Hepatocyte (in vitro differentiated cells): ENCODE results near the gene IRF6. TPM values are rescaled to one million over a fixed set of nuclear protein-coding genes. Genes with fewer than 3 reads are reported as not detected.
A peak's percentile ranks its signal among the peaks of the same experiment; 100 is the strongest.

Experiments
- DNase-seq: peaks from one replicate; pipeline ENCODE4 v3.0.0-alpha.2; 2016; ENCODE audit warnings: low spot score
- H2AFZ ChIP-seq: fragments of 200-600 bp; sonication (generic); 2 replicates; pipeline ENCODE4 v1.6.0; 2016; ENCODE audit warnings: antibody characterized with exemption, mild to moderate bottlenecking
- H3K27ac ChIP-seq: fragments of 200-600 bp; sonication (generic); 2 replicates; pipeline ENCODE4 v1.5.1; 2016; ENCODE audit warnings: mild to moderate bottlenecking
- H3K27me3 ChIP-seq: fragments of 200-600 bp; sonication (generic); 2 replicates; pipeline ENCODE4 v1.6.1; 2016
- H3K36me3 ChIP-seq: fragments of 200-600 bp; sonication (generic); replicated peaks from 2 replicates; pipeline ENCODE4 v1.5.1; 2016; ENCODE audit warnings: low read depth; ENCODE audit not compliant: insufficient read depth
- H3K4me1 ChIP-seq: fragments of 200-600 bp; sonication (generic); 2 replicates; pipeline ENCODE4 v1.5.1; 2016; ENCODE audit warnings: mild to moderate bottlenecking, moderate library complexity; ENCODE audit not compliant: insufficient read depth
- H3K4me2 ChIP-seq: fragments of 200-600 bp; sonication (generic); 2 replicates; pipeline ENCODE4 v1.6.0; 2016
- H3K4me3 ChIP-seq: fragments of 200-600 bp; sonication (generic); 2 replicates; pipeline ENCODE4 v1.5.1; 2016; ENCODE audit warnings: mild to moderate bottlenecking
- H3K79me2 ChIP-seq: fragments of 200-600 bp; sonication (generic); 2 replicates; pipeline ENCODE4 v1.6.0; 2017; ENCODE audit warnings: mild to moderate bottlenecking
- H3K9me2 ChIP-seq: fragments of 200-600 bp; sonication (generic); replicated peaks from 2 replicates; pipeline ENCODE4 v1.6.0; 2017; ENCODE audit warnings: mild to moderate bottlenecking; ENCODE audit not compliant: insufficient read depth
- H3K9me3 ChIP-seq: fragments of 200-600 bp; sonication (generic); 2 replicates; pipeline ENCODE4 v1.5.1; 2016; ENCODE audit warnings: low read depth, mild to moderate bottlenecking
- H4K20me1 ChIP-seq: fragments of 200-600 bp; sonication (generic); 2 replicates; pipeline ENCODE4 v1.6.0; 2016; ENCODE audit warnings: mild to moderate bottlenecking; ENCODE audit not compliant: insufficient read depth, poor library complexity, severe bottlenecking
- EZH2 ChIP-seq: fragments of 200-600 bp; sonication (generic); IDR thresholded peaks from 2 replicates; pipeline ENCODE4 v1.6.1; 2016; ENCODE audit warnings: antibody characterized with exemption, mild to moderate bottlenecking, borderline replicate concordance
- EZH2phosphoT487 ChIP-seq: fragments of 200-600 bp; sonication (generic); IDR thresholded peaks from one replicate; pipeline ENCODE4 v1.6.1; 2018; ENCODE audit warnings: antibody characterized with exemption, mild to moderate bottlenecking, low read depth, moderate library complexity; ENCODE audit not compliant: unreplicated experiment, severe bottlenecking
- WGBS: methylation state at CpG from one replicate; pipeline ENCODE4 v1.1.6; 2016; ENCODE audit warnings: low lambda C conversion rate; ENCODE audit errors: missing lambda C conversion rate; 5-methylcytosine and 5-hydroxymethylcytosine counted together
- polyA plus RNA-seq: library from polyadenylated mRNA; unstranded; fragments of >200 nt; fragmentation: Nextera tagmentation; extraction: Ambion mirVana; gene quantifications from 2 replicates; pipeline ENCODE4 v1.2.1, GENCODE V29; 2016
- total RNA-seq: library from RNA; depleted of rRNA; stranded (reverse); fragments of >200 nt; gene quantifications from 2 replicates; pipeline ENCODE4 v1.2.3, GENCODE V29; 2014
- TF ChIP-seq, protein P1 (sequence below): fragments of 200-600 bp; sonication (generic); IDR thresholded peaks from 2 replicates; pipeline ENCODE4 v1.5.1; 2016; ENCODE audit warnings: antibody characterized with exemption, mild to moderate bottlenecking; ENCODE audit not compliant: poor library complexity

The IRF6 gene
- total and polyA plus RNA-seq, 2 experiments from 2014 or later = 31.0 to 35.3 TPM

DNA sequence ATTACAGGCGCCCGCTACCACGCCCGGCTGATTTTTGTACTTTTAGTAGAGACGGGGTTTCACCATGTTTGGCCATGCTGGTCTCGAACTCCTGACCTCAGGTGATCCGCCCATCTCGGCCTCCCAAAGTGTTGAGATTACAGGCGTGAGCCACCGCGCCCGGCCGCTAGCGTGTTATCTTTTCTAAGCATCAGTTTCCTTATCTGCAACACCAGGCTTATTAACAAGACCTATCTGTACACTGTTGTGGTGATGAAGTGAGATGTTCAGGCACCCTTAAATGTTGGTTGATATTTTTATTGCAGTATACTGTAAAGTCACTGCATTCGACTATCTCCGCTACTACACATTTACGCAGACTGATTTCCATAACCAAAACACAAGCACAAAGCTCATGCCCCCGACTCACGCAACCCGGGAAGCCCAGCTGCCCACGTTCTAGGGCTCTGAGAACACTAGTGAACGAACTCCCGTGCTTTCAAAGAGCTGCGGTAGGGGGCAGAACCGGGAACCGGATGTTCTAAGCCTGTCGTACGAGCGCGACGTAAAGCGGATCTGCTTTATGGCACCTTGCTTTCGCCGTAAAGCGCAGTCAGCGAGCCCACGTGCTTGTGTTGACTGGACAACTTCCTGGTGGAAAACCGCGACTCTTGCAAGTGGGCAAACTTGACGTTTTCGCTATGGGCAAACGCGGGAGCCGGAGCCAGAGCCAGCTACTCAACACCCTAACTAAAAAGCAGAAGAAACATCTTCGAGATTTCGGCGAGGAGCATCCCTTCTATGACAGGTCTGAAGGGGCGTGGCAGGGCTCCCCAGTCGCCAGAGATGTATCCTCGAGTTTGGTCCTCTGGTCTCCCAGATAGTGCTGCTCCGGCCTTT, 21.7 kb upstream of the IRF6 start, which contains the start of gene UTP25:
TSS of gene UTP25 (plus strand) at position 589 of the 879 bp plus-strand sequence. CDS start at position 681, 92 bp downstream.
- no peaks in the 10 kb centered on the region for H4K20me1 ChIP-seq
- H3K79me2 ChIP-seq = peaks cover 12% of the 10 kb centered on the region
- H3K4me3 ChIP-seq = peak within 1 kb of the TSS; percentile 50
- no peak for TF ChIP-seq EZH2
- TF ChIP-seq, protein P1, sequence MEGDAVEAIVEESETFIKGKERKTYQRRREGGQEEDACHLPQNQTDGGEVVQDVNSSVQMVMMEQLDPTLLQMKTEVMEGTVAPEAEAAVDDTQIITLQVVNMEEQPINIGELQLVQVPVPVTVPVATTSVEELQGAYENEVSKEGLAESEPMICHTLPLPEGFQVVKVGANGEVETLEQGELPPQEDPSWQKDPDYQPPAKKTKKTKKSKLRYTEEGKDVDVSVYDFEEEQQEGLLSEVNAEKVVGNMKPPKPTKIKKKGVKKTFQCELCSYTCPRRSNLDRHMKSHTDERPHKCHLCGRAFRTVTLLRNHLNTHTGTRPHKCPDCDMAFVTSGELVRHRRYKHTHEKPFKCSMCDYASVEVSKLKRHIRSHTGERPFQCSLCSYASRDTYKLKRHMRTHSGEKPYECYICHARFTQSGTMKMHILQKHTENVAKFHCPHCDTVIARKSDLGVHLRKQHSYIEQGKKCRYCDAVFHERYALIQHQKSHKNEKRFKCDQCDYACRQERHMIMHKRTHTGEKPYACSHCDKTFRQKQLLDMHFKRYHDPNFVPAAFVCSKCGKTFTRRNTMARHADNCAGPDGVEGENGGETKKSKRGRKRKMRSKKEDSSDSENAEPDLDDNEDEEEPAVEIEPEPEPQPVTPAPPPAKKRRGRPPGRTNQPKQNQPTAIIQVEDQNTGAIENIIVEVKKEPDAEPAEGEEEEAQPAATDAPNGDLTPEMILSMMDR = peak; percentile 73
- no peaks in the 10 kb centered on the region for H3K9me3 ChIP-seq
- peak within 1 kb of the TSS; percentile 81 for H3K4me2 ChIP-seq
- H3K4me1 ChIP-seq = no peaks in the 10 kb centered on the region
- peak within 1 kb of the TSS; percentile 80 for H3K27ac ChIP-seq
- no peaks in the 10 kb centered on the region for H3K9me2 ChIP-seq
- peak; percentile 96 for DNase-seq
- no peaks in the 10 kb centered on the region for H3K27me3 ChIP-seq
- H2AFZ ChIP-seq = peak within 1 kb of the TSS; percentile 91
- 25% methylated on average over 50 of the region's 51 CpGs for WGBS
- no peaks in the 10 kb centered on the region for H3K36me3 ChIP-seq

DNA sequence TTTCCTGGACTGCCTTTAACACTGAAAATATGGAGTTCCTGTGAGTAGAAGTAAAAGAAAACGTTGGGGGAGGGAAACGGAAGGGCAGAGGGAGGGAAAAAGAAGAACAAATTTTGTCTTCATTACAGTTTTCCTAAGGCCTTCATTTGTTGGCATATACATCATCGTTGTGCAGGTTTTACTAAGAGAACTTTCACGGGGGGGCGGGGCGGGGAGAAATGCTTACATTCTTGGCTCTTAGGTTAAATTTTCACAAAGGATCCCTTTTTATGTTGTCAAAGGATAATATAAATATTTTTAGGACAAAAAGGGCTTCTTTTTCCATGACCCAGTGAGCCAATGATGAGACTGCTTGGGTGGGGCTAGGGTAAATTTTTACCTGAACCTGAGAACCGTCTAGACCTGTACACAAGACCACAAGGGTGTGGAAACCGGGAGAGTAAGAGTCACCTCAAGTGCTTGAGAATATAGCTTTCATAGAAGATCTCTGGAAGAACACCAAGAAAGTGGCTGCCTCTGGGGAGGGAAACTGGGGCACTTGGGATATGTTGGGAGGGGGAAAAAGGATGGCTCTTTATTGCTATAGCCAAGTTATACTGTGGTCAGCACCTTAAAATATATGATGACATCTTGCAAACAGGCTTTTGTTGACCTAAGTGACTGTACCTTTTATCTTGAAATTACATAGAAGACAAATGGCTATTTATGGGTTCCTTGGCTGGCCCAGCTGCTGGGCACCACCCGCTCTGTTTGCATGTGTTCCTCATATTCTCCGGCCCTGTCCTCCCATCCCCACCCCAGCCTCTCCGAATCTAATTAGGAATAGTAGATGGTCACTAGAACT, 19.9 kb upstream of the IRF6 start:
- Histone ChIP-seq H3K27ac (peak overlapping the region; percentile 80), H3K4me3 (no peak overlapping the region), H3K4me2 (peak overlapping the region; percentile 24), H3K79me2 (peaks cover 12% of the 10 kb centered on the region), H3K4me1 (no peaks in the 10 kb centered on the region), H2AFZ (no peak overlapping the region), H4K20me1 (no peaks in the 10 kb centered on the region), H3K9me3 (no peaks in the 10 kb centered on the region), H3K36me3 (no peaks in the 10 kb centered on the region), H3K9me2 (no peaks in the 10 kb centered on the region), H3K27me3 (no peaks in the 10 kb centered on the region)
- TF ChIP-seq EZH2 = no peak
- TF ChIP-seq EZH2phosphoT487 = no peak
- TF ChIP-seq, protein P1 = no peak
- WGBS = 72% methylated on average over 11 of the region's 11 CpGs
- DNase-seq = peak; percentile 27

DNA sequence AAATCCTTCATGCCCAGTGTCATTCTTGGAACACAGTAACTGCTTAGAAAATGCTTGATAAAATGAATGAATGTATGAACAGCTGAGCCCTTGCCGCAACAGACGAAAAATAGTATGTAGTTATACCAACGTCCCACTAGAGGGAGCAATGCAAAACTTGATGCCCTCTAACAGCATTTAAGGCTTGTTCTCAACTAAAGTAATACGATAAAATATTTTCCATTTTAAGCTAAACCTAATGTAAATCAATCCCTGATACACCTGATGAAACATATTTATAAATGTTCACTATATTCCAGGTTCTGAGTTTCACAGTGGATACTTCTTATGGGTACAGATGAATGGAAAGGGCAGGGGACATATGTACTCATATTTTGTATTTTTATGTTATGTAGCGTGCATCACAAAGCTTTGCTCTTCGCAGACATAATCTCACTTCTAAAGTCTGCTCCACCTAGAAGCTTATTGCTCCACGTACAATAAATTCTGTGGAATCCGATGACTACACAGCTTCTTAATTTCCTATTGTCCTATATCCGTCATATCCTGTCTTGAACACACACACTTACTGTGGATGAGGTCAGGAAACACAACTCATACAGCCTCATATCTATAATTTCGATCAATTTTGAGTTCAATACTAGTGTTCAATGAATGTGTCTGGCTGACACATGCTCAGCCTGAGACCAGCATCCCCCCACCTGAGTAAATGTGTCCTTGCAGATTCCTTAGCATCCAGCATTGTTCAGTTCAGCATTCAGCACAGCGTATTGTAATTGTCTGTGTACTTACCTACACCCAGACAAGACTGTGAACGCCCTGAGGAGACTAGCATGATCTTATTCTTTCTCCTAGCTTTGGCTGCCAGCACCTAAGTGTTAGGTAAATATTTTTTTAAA, 17.4 kb upstream of the IRF6 start:
- Histone ChIP-seq H3K4me3 (no peak overlapping the region), H3K4me2 (peak overlapping the region; percentile 41), H3K4me1 (no peaks in the 10 kb centered on the region), H3K9me2 (no peaks in the 10 kb centered on the region), H3K79me2 (no peaks in the 10 kb centered on the region), H4K20me1 (no peaks in the 10 kb centered on the region), H3K9me3 (no peaks in the 10 kb centered on the region), H3K36me3 (no peaks in the 10 kb centered on the region), H3K27me3 (peaks cover 5% of the 10 kb centered on the region), H2AFZ (no peak overlapping the region), H3K27ac (peak overlapping the region; percentile 12)
- DNase-seq = peak; percentile 69
- 32% methylated on average over 12 of the region's 12 CpGs for WGBS
- no peak for TF ChIP-seq EZH2
- TF ChIP-seq, protein P1 = peak; percentile 68
